GM21723 (cell line): ENCODE measurements around the gene SFXN3.

Experiments
- ATAC-seq: cut with Tn5 transposase; IDR thresholded peaks from one replicate; pipeline ENCODE4 v1.9.1; 2021; ENCODE audit warnings: mild to moderate bottlenecking, moderate library complexity; ENCODE audit not compliant: unreplicated experiment

The SFXN3 gene

DNA sequence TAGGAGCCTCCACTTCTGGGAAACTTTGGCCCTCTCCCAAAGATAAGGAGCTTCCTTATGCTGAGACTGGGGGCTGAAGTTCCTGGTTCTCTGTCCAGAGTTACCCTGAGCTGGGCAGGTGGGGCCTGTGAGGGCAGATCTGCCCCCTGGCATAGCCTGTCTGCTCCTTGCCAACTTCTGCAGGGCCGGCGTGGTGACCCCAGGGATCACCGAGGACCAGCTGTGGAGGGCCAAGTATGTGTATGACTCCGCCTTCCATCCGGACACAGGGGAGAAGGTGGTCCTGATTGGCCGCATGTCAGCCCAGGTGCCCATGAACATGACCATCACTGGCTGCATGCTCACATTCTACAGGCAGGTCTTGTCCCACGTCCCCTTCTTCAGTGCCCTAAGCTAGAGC is 4.3 kb downstream of the SFXN3 start:
- no peak for ATAC-seq

DNA sequence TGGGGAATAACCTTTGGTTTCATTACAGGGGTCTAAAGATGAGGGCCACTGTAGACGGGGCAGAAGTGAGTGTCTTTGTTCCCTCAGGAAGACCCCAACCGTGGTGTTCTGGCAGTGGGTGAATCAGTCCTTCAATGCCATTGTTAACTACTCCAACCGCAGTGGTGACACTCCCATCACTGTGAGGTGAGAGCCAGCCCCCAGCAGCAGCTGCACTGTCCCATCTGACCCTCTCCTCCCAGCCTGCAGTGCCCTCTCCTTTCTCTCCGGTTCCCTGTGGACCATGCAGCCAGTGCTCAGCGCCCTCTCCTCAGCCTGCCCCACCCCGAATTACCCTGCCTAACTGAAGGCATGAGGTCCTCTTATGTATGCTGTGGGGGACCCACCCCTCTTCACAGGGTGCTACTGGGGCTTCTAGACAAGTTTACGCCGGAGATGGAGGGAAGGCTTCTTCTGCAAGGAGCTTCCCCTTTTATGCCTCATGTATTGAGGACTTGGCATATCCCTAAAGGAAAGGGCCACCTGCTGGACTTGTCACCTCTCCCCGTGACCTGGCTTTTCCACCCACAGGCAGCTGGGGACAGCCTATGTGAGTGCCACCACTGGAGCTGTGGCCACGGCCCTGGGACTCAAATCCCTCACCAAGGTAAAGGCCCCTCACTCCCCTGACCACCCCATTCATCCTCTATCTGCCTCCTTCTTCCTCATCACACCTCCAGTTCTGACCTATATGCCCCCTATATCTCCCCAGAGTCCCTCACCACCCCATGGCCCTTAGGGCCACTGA is 5.1 kb downstream of the SFXN3 start:
- no peak for ATAC-seq

DNA sequence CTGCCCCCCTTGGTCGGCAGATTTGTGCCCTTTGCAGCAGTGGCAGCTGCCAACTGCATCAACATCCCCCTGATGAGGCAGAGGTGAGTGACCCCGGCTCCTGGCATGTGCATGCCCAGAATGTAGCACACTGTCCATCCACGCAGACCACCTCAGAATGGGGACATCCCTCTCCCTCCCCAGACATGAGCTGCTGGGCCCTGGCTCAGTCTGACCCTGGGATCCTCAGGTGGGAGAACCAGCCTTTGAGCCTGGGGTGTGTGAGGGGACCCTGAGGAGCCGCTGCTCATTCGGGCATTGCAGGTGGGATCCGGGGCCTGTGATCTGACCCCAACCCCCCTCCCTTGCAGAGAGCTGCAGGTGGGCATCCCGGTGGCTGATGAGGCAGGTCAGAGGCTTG is 5.7 kb downstream of the SFXN3 start:
- no peak for ATAC-seq

DNA sequence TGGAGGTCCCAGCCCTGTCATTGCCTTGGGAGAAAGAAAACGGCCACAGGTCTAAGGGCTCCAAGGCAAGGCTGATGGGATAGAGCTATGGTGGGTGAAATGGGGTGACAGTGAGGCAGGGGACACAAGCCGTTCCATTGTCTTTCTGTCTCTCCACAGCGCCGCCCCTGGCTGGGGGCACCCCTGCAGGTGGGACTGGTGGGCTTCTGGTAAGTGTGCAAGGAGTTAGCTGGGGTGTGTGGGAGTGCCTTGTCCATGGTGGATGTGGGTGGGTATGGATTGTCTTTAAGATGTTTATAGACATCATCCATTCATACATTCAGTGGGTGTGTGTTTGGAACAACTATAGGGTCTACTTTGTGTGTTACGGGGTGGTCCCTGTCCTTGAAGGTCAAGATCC is 7.5 kb downstream of the SFXN3 start:
- no peak for ATAC-seq

DNA sequence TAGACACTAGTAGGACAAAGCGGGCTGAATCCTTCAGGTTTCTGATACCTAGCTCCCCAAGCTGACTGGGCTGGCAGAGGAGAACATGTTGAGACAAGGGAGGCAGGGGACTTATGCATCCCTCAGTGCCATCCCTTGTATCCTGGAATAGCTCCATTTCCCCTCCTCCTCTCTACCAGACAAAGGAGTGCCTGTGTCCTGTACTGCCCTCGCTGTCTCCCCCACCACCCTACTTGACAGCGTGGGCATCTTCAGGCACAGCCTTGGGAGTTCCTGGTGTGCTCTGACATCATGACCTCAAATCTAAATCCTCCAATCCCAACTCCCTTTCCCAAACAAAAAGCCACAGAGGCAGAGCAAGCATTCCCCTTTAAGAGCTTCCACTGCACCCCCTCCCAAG is 9.0 kb downstream of the SFXN3 start:
- no peak for ATAC-seq

DNA sequence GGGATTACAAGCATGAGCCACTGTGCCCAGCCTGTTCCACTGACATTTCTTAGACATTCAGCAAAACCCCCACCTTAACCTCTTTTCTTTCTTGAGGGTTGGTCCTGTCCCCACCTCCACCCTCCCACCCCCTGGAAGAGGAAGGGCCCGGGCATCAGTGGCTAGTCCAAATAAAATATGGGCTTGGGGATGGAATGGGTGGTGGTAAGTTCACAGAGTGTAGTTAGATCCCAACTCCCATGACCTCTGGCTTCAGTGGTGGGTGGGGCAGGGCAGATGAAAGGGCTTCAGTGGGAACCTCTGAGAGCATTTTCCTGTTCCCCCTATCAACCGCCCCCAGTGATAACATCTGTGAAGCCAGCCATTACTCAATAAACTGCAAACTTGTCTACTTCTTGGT is 9.8 kb downstream of the SFXN3 start:
- ATAC-seq: no peak

DNA sequence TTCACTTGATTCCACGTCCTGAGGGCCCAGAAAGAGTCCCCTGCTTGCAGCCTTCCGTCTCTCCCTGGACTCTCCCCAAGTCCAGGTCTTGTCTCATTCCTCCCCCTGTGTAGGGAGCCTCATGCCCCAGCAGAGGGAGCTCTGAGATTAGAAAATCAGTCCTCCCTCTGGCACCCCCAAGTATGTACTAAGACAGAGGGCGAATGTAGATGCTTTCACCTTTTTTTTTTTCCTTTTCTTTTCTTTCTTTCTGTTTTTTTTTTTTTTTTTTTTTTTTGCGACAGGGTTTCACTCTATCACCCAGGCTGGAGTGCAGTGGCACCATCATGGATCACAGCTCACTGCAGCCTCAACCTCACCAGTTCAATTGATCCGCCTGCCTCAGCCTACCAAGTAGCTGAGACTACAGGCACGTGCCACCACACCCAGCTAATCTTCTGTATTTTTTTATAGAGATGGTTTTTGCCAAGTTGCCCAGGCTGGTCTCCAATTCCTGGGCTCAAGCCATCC is 10.3 kb downstream of the SFXN3 start:
- ATAC-seq: peak; percentile 68

DNA sequence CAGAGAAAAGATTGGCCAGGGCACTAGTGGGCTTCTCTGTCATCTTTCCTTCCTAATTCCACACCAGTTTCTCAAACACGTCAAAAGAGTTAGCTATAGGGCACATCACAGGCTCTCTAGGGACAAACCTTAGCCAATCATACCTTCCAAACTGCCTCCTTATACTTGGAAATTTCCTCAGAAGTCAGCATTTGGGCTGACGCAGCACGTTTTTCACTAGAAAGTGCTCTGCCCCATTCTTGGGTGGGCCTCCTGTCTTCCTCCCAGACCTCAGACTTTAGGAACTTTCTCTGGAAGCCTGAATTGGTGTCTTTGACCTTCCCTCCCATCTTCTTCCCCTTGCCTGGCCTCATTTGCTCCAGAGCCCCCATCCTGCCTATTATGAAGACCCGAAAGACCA is 11.1 kb downstream of the SFXN3 start:
- ATAC-seq: no peak

DNA sequence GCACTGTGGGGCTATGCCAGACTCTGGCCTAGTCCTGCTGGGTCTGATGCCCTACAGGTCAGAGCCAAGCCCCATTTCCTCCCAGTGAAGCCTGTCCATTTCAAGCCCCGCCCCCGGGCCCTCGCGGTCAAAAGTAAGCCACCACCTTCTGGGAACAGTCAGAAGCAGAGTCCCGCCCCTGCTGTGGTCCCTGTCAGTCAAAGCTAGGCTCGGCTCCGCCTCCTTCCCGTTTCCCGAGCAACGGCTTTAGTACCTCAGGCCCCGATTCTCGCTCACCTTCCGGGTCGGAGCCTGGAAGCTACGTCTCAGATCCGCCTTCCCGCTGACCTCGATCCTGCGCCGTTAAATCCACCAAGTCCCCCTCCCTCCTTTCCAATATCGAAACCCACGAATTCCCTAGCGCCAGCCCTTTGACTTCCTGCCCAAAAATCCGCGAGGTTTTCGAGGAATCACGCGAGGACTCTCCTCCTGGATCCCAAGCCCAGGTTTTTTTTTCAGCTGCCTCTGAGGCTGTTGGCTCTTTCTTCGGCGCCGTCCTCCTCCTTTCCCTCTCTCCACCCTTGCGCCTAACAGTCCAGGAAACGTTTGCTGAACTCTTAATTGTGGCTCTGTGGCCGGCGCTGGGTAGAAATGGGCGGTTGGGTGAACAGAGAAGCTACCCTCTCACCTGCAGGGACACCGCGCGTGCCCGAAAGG is 11.8 kb downstream of the SFXN3 start:
- ATAC-seq: peak; percentile 91

DNA sequence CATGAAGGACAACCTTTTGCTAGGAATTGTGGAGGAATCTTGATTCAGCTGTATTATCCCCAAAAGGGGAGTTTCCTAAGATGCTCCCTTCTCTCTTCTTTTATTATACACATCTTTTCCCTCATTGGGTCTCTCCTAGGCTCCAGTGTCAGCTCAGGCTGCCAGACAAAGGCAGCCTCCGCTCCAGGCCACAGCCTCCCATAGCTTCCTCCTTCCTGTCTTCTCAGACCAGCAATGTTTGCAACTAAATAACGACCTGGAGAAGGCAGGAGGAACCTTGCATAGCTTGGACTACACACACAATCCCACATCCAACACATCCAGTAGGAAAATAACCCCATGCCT is 12.3 kb downstream of the SFXN3 start:
- ATAC-seq: no peak

DNA sequence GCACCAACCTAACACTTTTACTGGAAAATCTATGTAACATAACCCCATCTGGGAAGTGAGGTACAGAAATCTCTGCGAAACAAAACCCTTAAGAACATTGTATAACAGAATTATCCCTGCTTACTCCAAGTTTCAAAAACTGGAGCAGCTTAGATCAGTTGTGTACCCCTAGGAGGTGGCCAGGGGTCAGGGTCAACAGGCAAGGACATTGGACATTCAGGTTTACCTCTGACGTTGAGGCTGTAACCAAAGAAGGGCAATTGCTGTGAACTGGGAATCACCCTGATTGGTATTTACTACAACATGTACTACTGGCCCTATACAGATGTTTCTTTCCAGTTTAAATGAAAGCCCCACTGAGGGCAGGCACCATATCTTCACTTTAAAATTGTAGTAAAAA is 13.1 kb downstream of the SFXN3 start:
- no peak for ATAC-seq

DNA sequence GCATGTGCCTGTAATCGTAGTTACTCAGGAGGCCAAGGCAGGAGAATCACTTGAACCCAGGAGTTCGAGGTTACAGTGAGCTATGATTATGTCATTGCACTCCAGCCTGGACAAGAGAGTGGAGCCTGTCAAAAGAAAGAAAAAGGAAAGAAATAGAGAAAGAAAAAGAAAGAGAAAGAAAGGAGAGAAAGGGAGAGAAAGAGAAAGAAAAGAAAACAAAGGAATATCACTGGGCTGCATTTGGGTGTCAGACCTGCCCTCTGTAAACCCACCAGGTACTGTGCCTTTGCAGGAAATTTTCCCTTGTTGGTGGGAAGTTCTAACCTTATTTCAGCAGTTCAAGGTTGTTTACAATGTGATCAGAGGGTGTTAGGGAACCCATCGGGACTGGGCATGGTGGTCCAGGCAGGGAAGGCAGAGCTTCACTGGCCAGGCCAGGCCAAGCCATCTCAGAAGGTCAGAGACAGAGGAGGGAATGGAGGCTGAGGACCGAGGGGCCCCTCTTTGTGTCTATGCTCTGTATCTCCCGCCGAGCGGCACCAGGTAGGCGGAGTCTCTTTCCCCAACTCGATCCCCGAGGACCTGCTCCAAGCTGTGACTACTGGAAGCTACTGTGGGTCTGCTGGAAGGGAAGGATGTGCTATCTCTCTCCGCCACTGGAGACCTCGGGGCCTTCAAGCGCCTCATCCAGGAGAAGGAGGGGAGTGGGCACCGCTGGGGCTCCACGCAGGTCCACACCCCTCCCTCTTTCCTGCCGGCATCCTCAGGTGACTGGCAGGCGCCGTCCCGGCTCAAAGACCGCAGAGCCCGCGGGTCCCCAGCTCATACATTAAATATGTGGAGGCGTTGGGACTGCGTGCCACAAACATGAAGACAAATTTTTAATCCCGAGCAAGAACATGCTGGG is 15.6 kb downstream of the SFXN3 start:
- no peak for ATAC-seq

DNA sequence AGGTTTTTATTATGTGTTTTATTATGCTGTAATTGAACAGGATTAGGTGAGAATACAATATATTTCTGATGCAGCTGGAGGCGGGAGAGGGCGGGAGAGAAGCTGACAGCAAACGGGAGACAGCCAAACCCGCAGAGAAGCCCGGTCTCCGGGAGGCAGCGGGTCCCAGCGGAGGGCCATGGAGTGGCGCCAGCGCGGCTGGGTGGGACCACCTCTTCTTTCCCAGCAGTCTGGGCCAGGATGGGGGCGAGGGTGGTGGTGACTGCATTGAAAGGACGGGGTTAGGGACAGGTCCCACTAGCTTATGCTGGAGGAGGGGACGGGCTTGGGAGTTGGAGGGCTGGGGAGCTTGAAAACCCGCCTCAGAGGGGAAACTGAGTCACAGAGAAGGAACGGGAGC is 16.2 kb downstream of the SFXN3 start:
- ATAC-seq: no peak

DNA sequence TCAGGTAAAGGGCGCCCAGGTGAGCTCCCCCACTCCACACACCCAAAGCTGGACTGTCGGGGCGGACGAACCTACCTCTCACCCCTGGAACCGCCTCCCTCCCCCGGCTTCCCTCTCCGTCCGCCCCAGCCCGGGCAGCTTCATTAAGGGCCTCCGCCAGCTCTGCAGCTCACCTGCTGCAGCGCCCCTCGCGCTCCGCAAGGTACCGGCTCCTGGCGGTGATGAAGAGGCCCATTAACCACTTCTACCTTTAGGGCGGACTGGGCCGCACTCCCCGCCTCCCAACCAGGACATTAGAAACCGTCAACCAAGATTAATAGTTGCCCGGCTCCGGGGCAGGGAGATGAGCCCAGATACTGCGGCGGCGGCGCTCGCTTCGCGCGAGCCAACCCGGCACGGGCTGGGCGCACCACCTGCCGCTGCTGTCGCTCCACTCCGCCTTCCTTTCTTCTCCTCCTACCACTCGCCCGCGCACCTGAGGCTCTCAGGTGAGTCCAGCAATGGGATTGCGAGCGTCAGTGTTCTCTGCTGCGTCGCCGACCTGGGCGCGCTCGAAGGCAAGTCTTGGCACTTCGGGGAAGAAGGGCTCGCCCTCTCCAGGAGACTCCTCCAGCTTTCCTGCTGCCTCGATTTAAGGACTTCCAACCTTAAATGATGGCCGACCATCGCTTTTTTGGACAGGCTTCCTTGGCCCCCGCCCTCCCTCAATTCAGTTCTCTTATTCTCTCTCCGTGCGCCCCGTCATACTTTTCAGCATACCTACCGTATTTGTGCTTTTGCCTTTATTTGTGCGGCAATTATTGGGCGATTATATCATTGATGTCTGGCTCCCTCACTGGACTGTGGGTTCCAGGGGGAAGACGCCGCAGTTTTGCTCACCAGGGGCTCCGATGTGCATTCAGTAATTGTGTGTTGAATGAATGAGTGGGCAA is 17.2 kb downstream of the SFXN3 start:
- no peak for ATAC-seq

DNA sequence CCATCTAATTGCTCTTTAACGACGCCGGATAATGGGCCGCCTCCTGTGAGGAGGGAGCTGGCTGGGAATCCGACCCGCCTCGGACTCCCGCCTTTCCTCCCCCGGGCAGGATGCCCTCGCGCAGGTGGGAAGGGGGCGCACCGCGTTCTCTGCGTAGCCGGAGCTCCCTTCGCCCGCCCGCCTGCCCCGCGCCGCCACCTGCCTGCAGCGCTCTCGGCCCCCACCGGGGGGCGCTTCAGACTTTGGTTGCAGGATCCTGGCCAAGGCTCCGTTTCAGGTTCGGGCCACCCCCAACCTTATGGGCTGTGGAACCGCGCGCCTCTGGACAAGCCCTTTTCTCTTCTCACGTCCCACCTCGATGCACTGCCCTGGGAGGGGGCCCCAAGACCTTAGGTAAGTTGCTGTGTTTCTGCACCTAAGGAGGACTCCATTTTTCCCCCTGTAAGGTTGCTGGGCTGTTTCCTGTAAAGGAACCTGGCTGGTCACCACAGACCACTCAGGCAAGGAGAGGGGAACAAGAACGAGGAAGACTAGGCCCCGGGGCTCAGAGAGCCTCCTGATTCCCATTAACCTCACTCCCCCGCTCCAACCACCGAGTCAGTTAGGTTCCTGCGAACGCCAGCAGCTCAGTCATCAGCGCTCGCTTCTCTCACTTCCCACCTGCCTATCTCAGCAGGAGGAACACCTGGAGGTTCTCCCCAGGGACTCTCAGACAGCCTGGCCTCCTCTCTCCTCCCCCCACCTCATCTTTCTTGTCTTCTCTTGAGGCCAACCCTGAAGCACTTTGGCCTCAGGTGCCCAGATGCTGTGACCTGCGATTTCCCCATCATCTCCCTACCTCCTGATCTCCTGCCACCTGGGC is 19.4 kb downstream of the SFXN3 start:
- peak; percentile 66 for ATAC-seq

DNA sequence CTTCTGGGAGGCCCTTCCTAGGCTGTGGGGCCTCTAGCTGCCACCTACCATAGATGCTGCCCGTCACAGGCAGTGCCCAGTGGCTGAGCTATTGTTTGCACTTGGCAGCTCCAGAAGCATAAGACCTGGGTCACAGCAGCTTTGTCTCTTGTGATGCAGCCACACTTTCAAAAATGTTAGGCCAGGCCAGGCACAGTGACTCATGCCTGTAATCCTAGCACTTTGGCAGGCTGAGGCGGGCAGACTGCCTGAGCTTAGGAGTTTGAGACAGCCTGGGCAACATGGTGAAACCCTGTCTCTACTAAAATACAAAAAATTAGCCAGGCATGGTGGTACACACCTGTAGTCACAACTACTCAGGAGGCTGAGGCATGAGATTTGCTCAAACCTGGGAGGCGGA is 21.3 kb downstream of the SFXN3 start:
- ATAC-seq: no peak

DNA sequence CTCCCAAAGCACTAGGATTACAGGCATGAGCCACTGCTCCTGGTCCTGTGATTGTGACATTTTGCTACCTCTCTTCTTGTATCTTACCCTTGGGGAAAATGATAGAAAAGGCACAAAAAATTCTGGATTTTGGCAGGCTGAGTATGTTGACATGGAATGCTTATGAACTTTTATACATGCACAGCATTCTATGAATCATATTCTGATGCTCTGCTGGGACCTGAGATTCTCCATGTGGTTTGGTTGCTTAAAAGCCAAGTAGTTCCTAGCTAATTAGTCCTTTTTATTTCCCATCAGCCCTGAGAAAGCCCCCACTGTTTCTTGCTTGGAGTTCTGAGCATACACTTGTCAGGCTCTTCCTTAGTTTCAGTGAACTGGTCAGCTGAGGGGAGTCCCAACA is 22.5 kb downstream of the SFXN3 start:
- ATAC-seq: no peak

DNA sequence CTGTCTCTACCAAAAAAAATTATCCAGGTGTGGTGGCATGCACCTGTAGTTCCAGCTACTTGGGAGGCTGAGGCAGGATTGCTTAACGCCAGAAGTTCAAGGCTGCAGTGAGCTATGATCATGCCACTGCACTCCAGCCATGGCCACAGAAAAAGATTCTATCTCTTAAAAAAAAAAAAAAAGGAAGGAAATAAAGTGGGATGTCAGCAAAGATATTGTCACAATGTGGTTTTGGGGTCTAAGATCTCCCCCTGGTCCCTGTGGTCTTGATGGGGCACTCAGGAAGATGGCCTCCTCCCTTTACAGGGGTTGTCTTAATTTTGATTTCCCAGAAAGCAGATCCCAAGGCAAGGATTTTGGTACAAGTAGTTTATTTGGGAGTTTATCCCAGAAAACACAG is 23.3 kb downstream of the SFXN3 start:
- ATAC-seq: no peak

DNA sequence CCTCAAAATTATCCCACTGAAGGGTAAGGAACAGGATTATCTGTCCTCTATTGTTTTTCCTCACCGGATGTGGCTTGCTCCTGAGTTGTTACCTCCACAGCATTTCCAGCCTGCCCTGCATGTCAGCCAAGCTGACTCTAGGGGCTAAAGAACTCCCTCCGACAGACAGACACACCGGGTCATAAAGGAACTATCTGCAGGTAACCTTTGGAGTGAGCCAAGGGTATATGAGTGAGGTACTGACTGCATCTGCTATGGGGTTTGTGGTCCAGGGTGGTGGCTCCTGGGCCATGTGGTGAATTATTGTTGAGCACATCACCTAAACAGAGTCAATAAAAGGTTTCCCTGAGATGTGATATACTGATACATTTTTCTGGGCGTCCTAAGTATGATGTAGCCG is 23.8 kb downstream of the SFXN3 start:
- ATAC-seq: no peak

DNA sequence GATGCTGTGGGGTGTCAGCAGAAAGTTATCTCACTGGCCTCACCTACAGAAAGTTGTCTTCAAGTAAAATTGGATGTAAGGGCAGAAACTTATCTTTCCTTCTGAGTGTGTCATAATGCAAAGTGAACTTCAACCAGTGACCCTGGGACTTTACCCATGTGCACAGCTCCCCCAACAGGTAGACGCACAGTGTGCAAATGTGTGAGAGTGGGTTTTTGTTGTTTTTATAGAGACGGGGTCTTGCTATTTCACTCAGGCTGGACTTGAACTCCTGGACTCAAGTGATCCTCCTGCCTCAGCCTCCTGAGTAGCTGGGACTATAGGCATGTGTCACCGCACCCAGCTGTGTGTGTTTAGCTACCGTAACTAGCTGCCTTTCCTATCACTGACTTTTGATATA is 24.4 kb downstream of the SFXN3 start:
- ATAC-seq: no peak
